Measurements from ENCODE around the gene UBAP1.
"Not testable (repeated sequence)": the region's sequence is repeated elsewhere in the genome, so short reads cannot be mapped to it uniquely, and the experiment has no call there.

The UBAP1 gene

GRCh38 chr9:34178436-34179212 is at the start of gene UBAP1:
TSS of gene UBAP1 (plus strand) at chr9:34179043. CDS start at chr9:34220915, 41,872 bp downstream.
- no peaks in the 10 kb centered on the region for H3K9me3 ChIP-seq
- in situ Hi-C loops (cut with MboI; ENCODE audit: low sequenced_read_pairs) = no loop called here
- DNase-seq (ENCODE audit: low spot score in 2 of 2) = peak; percentile 98
- no peaks in the 10 kb centered on the region for H3K27me3 ChIP-seq (ENCODE audit: low read depth)
- H3K4me1 ChIP-seq = peaks cover 3% of the 10 kb centered on the region; the same call in 1 of the 2 replicates
- H3K36me3 ChIP-seq (replicated peaks) = peaks cover 3% of the 10 kb centered on the region
- H3K4me3 ChIP-seq = peak within 1 kb of the TSS; percentile 79

- H3K36me3 ChIP-seq (replicated peaks) = no peaks in the 10 kb centered on the region
- no peaks in the 10 kb centered on the region for H3K27me3 ChIP-seq (ENCODE audit: low read depth)
- H3K4me1 ChIP-seq = no peaks in the 10 kb centered on the region; the same call in 1 of the 2 replicates
- DNase-seq (ENCODE audit: low spot score in 2 of 2) = no peak
- in situ Hi-C loops (cut with MboI; ENCODE audit: low sequenced_read_pairs) = no loop called here
- H3K4me3 ChIP-seq = no peak overlapping the region
- no peaks in the 10 kb centered on the region for H3K9me3 ChIP-seq
Observed at GRCh38 chr9:34131571-34131970, 47.3 kb upstream of the UBAP1 start.

GRCh38 chr9:34133436-34133949 is 45.4 kb upstream of the UBAP1 start:
- no peaks in the 10 kb centered on the region for H3K9me3 ChIP-seq
- no peaks in the 10 kb centered on the region for H3K36me3 ChIP-seq (replicated peaks)
- no peaks in the 10 kb centered on the region for H3K27me3 ChIP-seq (ENCODE audit: low read depth)
- H3K4me3 ChIP-seq = no peak overlapping the region
- no peaks in the 10 kb centered on the region for H3K4me1 ChIP-seq
- in situ Hi-C loops (cut with MboI; ENCODE audit: low sequenced_read_pairs) = no loop called here
- no peak for DNase-seq (ENCODE audit: low spot score in 2 of 2)

- in situ Hi-C loops (cut with MboI; ENCODE audit: low sequenced_read_pairs) = no loop called here
- H3K36me3 ChIP-seq (replicated peaks) = no peaks in the 10 kb centered on the region
- H3K4me1 ChIP-seq = no peaks in the 10 kb centered on the region
- H3K27me3 ChIP-seq (ENCODE audit: low read depth) = no peaks in the 10 kb centered on the region
- no peak for DNase-seq (ENCODE audit: low spot score in 2 of 2)
- no peaks in the 10 kb centered on the region for H3K9me3 ChIP-seq
- no peak overlapping the region for H3K4me3 ChIP-seq
Observed at GRCh38 chr9:34134521-34134920, 44.3 kb upstream of the UBAP1 start.

- H3K4me1 ChIP-seq; DNase-seq (ENCODE audit: low spot score in 2 of 2); H3K9me3 ChIP-seq; H3K4me3 ChIP-seq; in situ Hi-C loops (cut with MboI; ENCODE audit: low sequenced_read_pairs); H3K36me3 ChIP-seq (replicated peaks); H3K27me3 ChIP-seq (ENCODE audit: low read depth): not testable (repeated sequence)
Observed at GRCh38 chr9:34138644-34139043, 40.2 kb upstream of the UBAP1 start.

- H3K4me1 ChIP-seq = no peaks in the 10 kb centered on the region
- H3K27me3 ChIP-seq (ENCODE audit: low read depth) = no peaks in the 10 kb centered on the region
- H3K36me3 ChIP-seq (replicated peaks) = no peaks in the 10 kb centered on the region
- DNase-seq (ENCODE audit: low spot score in 2 of 2) = no peak
- H3K4me3 ChIP-seq = no peak overlapping the region
- in situ Hi-C loops (cut with MboI; ENCODE audit: low sequenced_read_pairs) = no loop called here
- H3K9me3 ChIP-seq = no peaks in the 10 kb centered on the region
Observed at GRCh38 chr9:34139477-34140146, 39.2 kb upstream of the UBAP1 start.

GRCh38 chr9:34140853-34141252 is 38.0 kb upstream of the UBAP1 start:
- H3K27me3 ChIP-seq (ENCODE audit: low read depth) = no peaks in the 10 kb centered on the region
- in situ Hi-C loops (cut with MboI; ENCODE audit: low sequenced_read_pairs) = no loop called here
- no peak for DNase-seq (ENCODE audit: low spot score in 2 of 2)
- H3K4me3 ChIP-seq = no peak overlapping the region
- no peaks in the 10 kb centered on the region for H3K36me3 ChIP-seq (replicated peaks)
- H3K9me3 ChIP-seq = no peaks in the 10 kb centered on the region
- H3K4me1 ChIP-seq = no peaks in the 10 kb centered on the region

GRCh38 chr9:34143116-34143515 is 35.7 kb upstream of the UBAP1 start:
- in situ Hi-C loops (cut with MboI; ENCODE audit: low sequenced_read_pairs) = no loop called here
- no peaks in the 10 kb centered on the region for H3K4me1 ChIP-seq
- H3K9me3 ChIP-seq = no peaks in the 10 kb centered on the region
- H3K36me3 ChIP-seq (replicated peaks) = no peaks in the 10 kb centered on the region
- H3K27me3 ChIP-seq (ENCODE audit: low read depth) = no peaks in the 10 kb centered on the region
- no peak overlapping the region for H3K4me3 ChIP-seq
- DNase-seq (ENCODE audit: low spot score in 2 of 2) = no peak

GRCh38 chr9:34145165-34145564 is 33.7 kb upstream of the UBAP1 start:
- Histone ChIP-seq H3K4me1 (no peaks in the 10 kb centered on the region), H3K4me3 (no peak overlapping the region), H3K36me3 (replicated peaks) (no peaks in the 10 kb centered on the region), H3K9me3 (no peaks in the 10 kb centered on the region), H3K27me3 (ENCODE audit: low read depth) (no peaks in the 10 kb centered on the region)
- in situ Hi-C loops (cut with MboI; ENCODE audit: low sequenced_read_pairs) = no loop called here
- DNase-seq (ENCODE audit: low spot score in 2 of 2) = no peak

GRCh38 chr9:34151398-34151797 is 27.4 kb upstream of the UBAP1 start:
- no peak overlapping the region for H3K4me3 ChIP-seq
- no peak for DNase-seq (ENCODE audit: low spot score in 2 of 2)
- H3K36me3 ChIP-seq (replicated peaks) = no peaks in the 10 kb centered on the region
- no peaks in the 10 kb centered on the region for H3K9me3 ChIP-seq
- no peaks in the 10 kb centered on the region for H3K4me1 ChIP-seq
- H3K27me3 ChIP-seq (ENCODE audit: low read depth) = no peaks in the 10 kb centered on the region
- in situ Hi-C loops (cut with MboI; ENCODE audit: low sequenced_read_pairs) = no loop called here

GRCh38 chr9:34154057-34154456 is 24.8 kb upstream of the UBAP1 start:
- H3K4me3 ChIP-seq = no peak overlapping the region
- DNase-seq (ENCODE audit: low spot score in 2 of 2) = no peak
- H3K9me3 ChIP-seq = no peaks in the 10 kb centered on the region
- in situ Hi-C loops (cut with MboI; ENCODE audit: low sequenced_read_pairs) = no loop called here
- no peaks in the 10 kb centered on the region for H3K36me3 ChIP-seq (replicated peaks)
- peaks cover 3% of the 10 kb centered on the region for H3K4me1 ChIP-seq
- no peaks in the 10 kb centered on the region for H3K27me3 ChIP-seq (ENCODE audit: low read depth)

GRCh38 chr9:34157318-34157717 is 21.5 kb upstream of the UBAP1 start:
- no peak for DNase-seq (ENCODE audit: low spot score in 2 of 2)
- H3K9me3 ChIP-seq = no peaks in the 10 kb centered on the region
- H3K4me1 ChIP-seq = peaks cover 6% of the 10 kb centered on the region
- no peaks in the 10 kb centered on the region for H3K36me3 ChIP-seq (replicated peaks)
- H3K4me3 ChIP-seq = no peak overlapping the region
- no peaks in the 10 kb centered on the region for H3K27me3 ChIP-seq (ENCODE audit: low read depth)
- in situ Hi-C loops (cut with MboI; ENCODE audit: low sequenced_read_pairs) = no loop called here

GRCh38 chr9:34157898-34158297 is 20.9 kb upstream of the UBAP1 start:
- Histone ChIP-seq H3K9me3 (no peaks in the 10 kb centered on the region), H3K36me3 (replicated peaks) (no peaks in the 10 kb centered on the region)
- in situ Hi-C loops (cut with MboI; ENCODE audit: low sequenced_read_pairs) = no loop called here

GRCh38 chr9:34158362-34158869 is 20.4 kb upstream of the UBAP1 start:
- peak; percentile 42 to 52 for DNase-seq (ENCODE audit: low spot score in 2 of 2)
- in situ Hi-C loops (cut with MboI; ENCODE audit: low sequenced_read_pairs) = no loop called here

More at GRCh38 chr9:34157898-34158297, 20.9 kb upstream of the UBAP1 start:
- Histone ChIP-seq H3K4me3 (no peak overlapping the region), H3K4me1 (peaks cover 6% of the 10 kb centered on the region), H3K27me3 (ENCODE audit: low read depth) (no peaks in the 10 kb centered on the region)
- no peak for DNase-seq (ENCODE audit: low spot score in 2 of 2)

More at GRCh38 chr9:34158362-34158869, 20.4 kb upstream of the UBAP1 start:
- Histone ChIP-seq H3K27me3 (ENCODE audit: low read depth) (no peaks in the 10 kb centered on the region), H3K9me3 (no peaks in the 10 kb centered on the region), H3K4me1 (peaks cover 6% of the 10 kb centered on the region), H3K4me3 (no peak overlapping the region), H3K36me3 (replicated peaks) (no peaks in the 10 kb centered on the region)
